GM18951 (cell line): ENCODE results near the gene NF1.
"Not testable (repeated sequence)": the region's sequence is repeated elsewhere in the genome, so short reads cannot be mapped to it uniquely, and the experiment has no call there.

Experiments used
- POLR2A ChIP-seq: IDR thresholded peaks from 4 replicates; pipeline ENCODE4 v1.6.1; 2011; ENCODE audit warnings: mild to moderate bottlenecking; ENCODE audit not compliant: insufficient read length, insufficient read depth; ENCODE audit errors: extremely low read depth
- in situ Hi-C: fragments of 300-500 bp; cut with MboI; formaldehyde crosslinking; loops from one replicate; pipeline ENCODE4 v1.12.0; 2022; ENCODE audit warnings: low sequenced_read_pairs, mixed read lengths, inconsistent platforms; ENCODE audit not compliant: unreplicated experiment

The NF1 gene

DNA sequence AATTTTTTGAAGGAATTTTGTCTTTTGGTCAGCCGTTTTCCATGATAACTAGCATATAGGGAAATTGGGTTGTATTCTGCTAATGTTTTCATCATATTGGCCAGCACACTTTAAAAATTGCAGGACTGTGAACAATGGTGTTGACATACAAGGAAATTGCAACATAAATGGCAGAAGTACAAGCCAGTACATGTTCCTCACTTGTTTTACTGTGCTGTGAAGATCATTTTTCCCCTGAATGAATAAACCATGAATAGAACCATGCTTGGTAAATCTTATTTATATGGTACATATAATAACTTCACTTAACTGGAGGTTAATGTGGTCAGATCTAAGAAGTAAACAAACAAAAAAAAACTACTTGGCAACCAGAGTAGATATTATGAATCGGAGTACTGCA is 179.5 kb downstream of the NF1 start:
- no peak for TF ChIP-seq POLR2A

GRCh38 chr17:31275116-31275515 is 180.3 kb downstream of the NF1 start:
- TF ChIP-seq POLR2A, result no peak
- in situ Hi-C loops, result no loop called here

More for the DNA sequence above, 179.5 kb downstream of the NF1 start:
- in situ Hi-C loops, result no loop called here

DNA sequence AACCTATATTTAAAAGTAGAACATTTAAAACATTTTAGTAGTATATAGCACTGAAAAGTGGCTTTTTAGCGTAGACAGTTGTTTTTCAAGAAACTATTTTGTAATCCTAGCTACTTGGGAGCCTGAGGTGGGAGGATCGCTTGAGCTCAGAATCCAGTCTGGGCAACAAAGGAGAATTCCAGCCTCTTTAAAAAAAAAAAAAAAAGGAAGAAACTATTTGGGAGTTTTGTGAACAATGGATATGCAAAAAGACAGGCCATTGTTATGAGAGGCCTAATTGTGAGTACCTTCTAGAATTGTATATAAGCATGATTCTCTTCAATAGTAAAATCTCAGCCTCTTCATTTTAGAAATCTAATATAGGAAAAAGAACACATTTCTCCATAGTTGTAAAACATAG is 184.6 kb downstream of the NF1 start:
- no peak for TF ChIP-seq POLR2A
- in situ Hi-C loops, result no loop called here

DNA sequence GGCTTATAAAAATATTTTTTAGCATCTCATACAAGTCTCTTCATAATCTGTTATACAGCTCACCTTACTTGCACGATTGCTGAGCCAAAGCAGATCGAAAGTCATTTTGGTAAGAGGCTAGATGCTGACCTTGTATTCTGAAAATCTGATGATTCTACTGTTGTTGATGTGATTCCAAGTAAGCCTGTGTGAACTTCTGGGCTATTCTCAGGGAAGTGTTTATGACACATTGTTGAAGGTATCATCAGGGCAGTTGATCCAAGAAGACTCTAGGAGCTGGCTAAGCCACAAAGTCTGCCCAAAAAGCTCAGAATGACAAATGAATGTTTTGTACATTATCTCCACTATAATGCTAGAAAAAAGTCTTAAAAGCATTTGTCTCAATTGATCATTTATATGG is 186.3 kb downstream of the NF1 start:
- TF ChIP-seq POLR2A, result no peak
- in situ Hi-C loops, result no loop called here

- TF ChIP-seq POLR2A, result no peak
- in situ Hi-C loops, result no loop called here
Observed at GRCh38 chr17:31283841-31284240, 189.1 kb downstream of the NF1 start.

DNA sequence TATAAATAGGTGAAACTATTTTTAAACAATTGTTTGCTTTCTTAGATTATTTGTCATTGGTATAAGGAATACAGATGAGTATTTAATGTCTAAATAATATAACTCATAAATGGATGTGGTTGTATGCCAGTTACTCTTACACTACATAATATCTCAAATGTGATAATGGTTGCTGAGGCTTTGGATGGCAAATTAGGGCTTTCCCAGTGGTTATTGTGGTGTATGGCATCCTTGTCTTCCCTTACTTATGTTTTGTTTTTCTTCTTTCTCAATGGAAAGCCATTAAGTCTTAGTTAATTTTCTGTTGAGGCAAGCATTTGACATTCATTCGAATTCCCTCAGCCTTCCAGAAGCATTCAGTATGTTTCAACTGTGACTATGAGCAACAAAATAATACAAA is 191.8 kb downstream of the NF1 start:
- no peak for TF ChIP-seq POLR2A
- in situ Hi-C loops, result no loop called here

DNA sequence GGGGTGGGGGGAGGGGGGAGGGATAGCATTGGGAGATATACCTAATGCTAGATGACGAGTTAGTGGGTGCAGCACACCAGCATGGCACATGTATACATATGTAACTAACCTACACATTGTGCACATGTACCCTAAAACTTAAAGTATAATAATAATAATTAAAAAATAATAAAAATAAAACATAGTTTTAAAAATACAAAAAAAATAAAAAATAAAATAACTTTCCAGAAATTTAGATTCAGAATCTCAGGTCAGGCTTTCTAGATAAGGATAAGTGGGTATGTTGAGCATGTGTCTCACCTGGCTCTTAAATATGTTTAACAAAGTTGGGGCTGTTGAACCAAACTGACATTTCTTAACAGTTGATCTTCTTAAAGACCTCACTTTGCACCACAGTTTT is 193.2 kb downstream of the NF1 start:
- in situ Hi-C loops, result not testable (repeated sequence)

DNA sequence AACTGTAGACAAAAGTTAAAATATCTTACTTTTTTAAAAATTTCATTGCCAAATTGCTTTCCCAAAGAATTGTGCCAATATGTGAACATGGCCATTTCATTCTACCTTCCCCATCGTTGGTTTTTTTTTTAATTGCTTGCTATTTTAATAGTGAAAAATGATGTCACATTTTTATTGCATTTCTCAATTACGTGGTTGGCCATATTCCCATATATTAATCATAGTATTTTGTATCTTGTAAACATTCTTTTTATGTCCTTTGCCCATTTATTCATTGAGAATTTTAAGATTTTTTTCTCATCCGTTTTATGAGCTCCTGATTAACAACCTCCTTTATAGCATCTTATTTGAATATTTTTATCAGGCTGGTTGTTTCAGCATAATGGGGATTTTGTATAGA is 195.0 kb downstream of the NF1 start:
- in situ Hi-C loops, result no loop called here
- no peak for TF ChIP-seq POLR2A

GRCh38 chr17:31291820-31292219 is 197.0 kb downstream of the NF1 start:
- in situ Hi-C loops, result no loop called here
- no peak for TF ChIP-seq POLR2A

GRCh38 chr17:31293581-31293980 is 198.8 kb downstream of the NF1 start:
- in situ Hi-C loops, result no loop called here
- TF ChIP-seq POLR2A, result no peak

DNA sequence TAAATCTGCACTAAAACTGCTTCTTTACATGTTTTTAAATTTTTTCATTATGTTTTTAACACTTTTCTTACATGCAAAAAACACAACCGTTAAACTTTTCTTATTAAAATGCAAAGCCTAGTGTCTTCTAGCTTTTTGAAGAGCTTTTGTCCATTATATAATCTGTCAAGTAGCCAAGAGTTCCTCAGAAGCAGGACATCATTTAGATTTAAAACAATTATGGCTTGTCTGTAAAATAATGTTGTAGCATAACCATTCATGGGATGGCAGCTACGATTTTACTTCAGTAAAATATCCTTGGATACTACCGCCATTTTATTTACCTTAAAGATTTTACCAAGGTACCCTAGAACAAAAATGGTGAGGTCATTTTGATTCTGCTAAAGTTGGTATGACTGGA is 199.5 kb downstream of the NF1 start:
- no peak for TF ChIP-seq POLR2A
- in situ Hi-C loops, result no loop called here

- in situ Hi-C loops, result no loop called here
- TF ChIP-seq POLR2A, result no peak
Observed at GRCh38 chr17:31294820-31295488, 200.2 kb downstream of the NF1 start.

- in situ Hi-C loops, result no loop called here
- no peak for TF ChIP-seq POLR2A
Observed at GRCh38 chr17:31295489-31295871, 200.7 kb downstream of the NF1 start.

GRCh38 chr17:31296142-31296541 is 201.4 kb downstream of the NF1 start:
- TF ChIP-seq POLR2A, result no peak

DNA sequence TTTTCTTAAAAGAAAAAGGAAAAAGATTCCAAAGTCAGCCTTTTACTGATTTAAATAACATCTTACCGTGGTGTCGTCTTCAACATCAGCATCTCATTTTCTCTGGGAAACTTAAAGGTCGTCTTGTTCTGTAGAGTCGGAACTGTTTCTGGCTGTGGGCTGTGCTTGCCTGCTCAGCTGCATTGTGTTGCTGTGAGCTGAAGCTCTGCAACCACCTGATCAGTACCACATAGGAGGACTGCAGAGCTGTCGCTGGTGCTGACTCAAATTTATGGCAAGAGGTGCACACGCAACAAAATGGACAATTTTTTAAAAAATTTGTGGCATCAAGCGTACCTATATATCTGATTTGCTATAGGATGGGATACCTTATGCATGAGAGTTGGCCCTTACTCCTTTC is 202.3 kb downstream of the NF1 start, which contains the start of gene OMG:
Gene OMG, minus strand, starts transcription at position 150 of the 400 bp plus-strand sequence. CDS start 908 bp downstream, outside the sequence.
- in situ Hi-C loops, result no loop called here
- TF ChIP-seq POLR2A, result no peak

More at GRCh38 chr17:31296142-31296541, 201.4 kb downstream of the NF1 start:
- in situ Hi-C loops, result no loop called here
